ENCODE measurements around the gene ZFP36L1.
"Not testable (repeated sequence)": the region's sequence is repeated elsewhere in the genome, so short reads cannot be mapped to it uniquely, and the experiment has no call there.

ZFP36L1 gene

DNA sequence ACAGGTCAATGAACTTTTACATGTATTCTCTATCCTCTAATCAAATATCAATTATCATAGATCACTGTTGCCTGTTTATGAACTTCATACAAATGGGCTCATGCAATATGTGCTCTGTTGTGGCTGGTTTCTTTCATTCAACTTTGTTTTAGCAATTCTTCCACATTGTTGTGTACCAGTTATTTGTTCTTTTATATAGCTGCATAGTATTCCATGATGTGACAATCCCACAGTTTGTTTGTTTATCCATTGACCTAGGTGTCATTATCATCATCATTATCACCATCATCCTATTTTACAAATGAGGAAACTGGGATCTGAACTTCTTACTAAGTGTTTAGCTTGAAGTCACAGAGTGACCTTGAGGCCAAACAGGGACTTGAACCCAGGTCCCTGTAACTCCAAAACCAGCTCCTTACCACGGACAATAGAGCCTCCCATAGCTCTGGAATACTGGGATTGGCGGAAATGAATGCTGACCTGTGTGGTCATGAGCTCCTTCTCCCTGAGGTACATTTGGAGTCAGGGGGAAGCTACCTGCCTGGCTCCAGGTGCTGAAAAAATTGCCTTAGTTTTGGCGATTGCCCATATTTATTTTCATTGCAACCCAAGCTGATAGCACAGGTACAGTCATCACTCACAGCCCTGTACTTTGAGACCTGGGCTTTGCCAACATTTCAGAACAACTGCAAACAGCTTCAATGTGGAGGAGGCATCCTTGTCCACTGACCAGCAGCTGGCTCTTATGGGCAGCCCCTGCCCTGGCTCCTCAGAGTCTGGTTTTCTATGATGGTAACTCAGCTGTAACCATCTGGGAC lies 9.2 kb downstream of the ZFP36L1 start:
- no peak for DNase-seq

GRCh38 chr14:68782091-68782981 lies 10.5 kb downstream of the ZFP36L1 start:
- peak; percentile 73 for DNase-seq

GRCh38 chr14:68781161-68782021 lies 11.5 kb downstream of the ZFP36L1 start:
- DNase-seq: peak; percentile 94

GRCh38 chr14:68780358-68781160 lies 12.3 kb downstream of the ZFP36L1 start:
- DNase-seq: peak; percentile 90

- DNase-seq: peak; percentile 48
Observed at GRCh38 chr14:68779761-68780323, 13.0 kb downstream of the ZFP36L1 start.

GRCh38 chr14:68777644-68778043 lies 15.2 kb downstream of the ZFP36L1 start:
- DNase-seq: no peak

- DNase-seq: peak; percentile 66
Observed at GRCh38 chr14:68775614-68776126, 17.2 kb downstream of the ZFP36L1 start.

- DNase-seq: no peak
Observed at GRCh38 chr14:68774771-68775613, 17.9 kb downstream of the ZFP36L1 start.

GRCh38 chr14:68772761-68773381 lies 20.0 kb downstream of the ZFP36L1 start:
- no peak for DNase-seq

DNA sequence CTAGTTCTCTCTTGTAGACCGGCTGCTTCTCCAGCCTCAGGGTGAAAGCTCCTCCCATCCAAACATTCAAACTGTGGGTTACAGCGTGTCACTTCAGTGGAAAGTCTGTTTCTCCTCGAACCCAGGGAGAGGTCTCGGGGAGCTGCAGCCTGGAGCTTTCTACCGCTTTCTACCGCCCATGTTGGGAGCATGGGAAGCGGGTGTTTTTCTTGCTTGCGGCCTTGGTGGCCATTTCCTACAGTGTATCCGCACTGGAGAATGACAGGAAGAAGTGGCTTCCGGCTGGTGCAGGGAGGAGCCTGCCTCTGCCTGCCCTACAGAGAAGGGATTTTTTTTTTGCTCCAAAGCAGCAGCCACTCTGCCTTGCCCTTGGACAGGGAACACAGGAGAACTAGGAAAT lies 21.2 kb downstream of the ZFP36L1 start:
- DNase-seq: no peak

DNA sequence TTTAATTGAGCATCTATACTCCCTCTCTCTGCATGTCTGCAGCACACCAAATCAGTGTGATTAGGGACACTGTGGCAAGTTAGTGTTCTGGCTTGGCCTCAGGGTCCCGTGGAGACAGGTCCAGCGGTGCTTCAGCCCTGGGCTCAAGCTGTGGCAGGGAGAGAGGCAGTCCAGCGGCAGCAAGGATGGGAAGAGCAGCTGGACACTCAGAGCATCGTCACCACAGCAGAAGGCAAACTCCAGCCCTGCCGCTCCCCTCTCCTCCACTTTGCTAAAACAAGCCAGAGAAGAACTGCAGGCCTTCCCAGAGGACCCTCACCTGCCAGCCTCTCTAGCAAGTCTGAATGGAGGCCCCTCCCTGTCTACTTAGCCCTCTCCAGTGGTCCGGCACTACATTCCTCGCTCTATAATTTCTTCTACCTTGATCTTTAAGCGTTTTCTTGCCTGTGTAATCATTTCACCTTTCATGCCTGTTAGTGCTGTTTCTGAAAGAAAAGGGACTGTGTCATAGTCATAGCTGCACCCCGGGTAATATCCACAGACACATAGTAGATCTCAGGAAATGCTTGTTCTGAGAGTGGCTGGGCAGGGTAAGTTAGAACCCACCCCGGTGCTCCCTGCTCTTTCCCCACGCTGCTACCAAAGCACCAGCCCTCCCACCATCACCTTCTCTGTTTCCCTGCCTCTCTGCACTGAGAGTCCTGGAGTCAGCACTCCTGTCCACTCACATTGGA lies 22.1 kb downstream of the ZFP36L1 start:
- no peak for DNase-seq

DNA sequence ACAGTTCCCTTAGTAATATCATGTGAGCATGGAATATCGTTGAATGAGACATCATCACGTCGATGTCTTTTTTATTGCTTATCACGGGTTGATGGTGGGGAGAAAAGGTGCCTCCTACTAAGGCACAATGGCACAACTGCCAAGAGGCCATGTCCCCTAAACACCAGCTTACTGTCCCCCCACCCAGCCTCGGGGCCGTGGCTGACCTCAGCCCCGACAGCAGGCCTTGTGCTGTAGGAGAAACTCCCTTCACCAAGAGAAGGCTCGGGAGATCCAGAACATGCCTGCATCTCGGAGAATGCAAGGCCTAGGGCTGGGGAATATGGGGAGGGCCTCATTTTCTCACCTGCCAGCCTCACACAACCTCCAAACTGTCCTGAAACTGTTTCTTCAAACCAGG lies 22.8 kb downstream of the ZFP36L1 start:
- DNase-seq: no peak

DNA sequence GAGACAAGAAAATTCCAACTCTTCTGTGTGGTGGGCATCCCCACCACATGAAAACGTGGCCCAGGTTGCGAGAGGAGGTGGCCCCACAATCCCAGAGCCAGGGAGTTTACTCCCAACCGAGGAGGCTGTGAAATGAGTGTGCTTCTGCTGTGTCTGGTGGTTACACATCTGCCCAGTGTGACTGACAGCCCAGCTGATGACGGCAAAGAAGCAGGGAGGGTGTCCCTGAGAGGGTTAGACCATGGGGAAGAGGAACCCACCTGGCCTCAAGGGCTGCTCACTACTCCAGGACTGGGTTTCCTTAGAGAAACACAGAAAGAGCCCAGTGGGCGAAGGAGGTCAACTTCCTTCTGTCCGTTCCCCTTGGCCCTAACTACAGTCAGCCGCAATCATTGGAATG lies 24.6 kb downstream of the ZFP36L1 start:
- no peak for DNase-seq

GRCh38 chr14:68767248-68767645 lies 25.6 kb downstream of the ZFP36L1 start:
- DNase-seq: no peak

DNA sequence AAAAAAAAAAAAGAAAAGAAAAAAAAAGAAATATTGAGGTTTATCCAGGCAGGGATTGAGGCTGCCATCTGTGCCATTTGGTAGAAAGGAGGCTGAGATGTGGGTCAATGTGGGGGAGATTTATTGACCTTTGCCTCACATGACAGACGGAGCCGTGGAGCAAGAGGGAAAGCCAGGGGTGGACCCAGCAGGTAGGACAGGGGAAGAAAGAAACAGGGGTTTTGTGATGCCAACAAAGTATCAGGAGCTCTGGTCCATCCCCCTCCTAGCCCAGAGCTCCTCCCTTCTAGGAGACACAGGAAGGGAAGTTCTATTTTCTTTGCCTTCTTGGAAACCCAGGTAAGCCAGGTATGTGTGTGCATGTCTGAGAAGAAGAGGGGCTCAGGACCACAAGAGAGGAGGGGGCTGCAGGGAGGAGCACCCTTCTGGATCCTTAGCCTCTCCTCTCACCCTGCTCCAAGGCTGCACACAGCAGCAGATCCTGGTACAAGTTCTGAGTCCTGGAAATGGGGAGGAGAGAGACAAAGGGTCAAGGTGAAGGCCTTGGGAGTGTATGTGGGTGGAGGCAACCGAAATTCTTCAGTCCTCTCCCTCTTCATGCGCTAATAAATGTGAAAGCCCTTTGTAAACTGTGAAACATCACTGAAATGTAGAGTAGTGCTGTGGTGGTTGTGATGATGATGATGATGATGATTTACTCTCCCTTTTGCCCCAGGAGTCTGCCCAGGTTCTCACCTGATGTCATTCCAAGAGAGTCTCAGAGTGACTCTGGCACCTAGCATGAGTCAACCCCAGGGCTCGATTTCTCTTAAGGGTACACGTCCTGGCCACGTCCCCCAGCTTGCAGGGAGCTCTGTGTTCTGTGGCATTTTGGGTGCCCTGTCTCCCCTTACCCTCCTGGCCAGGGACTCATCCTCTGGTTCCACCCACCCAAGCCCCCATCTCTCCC lies 26.3 kb downstream of the ZFP36L1 start:
- no peak for DNase-seq

- DNase-seq: not testable (repeated sequence)
Observed at GRCh38 chr14:68763843-68764242, 29.0 kb downstream of the ZFP36L1 start.

GRCh38 chr14:68762953-68763764 lies 29.7 kb downstream of the ZFP36L1 start:
- peak; percentile 75 for DNase-seq
